ENCODE data around the gene ACSM3. TPM values are rescaled to one million over a fixed set of nuclear protein-coding genes. Genes with fewer than 3 reads are reported as not detected.
"Not testable (repeated sequence)": the region's sequence is repeated elsewhere in the genome, so short reads cannot be mapped to it uniquely, and the experiment has no call there.

ACSM3 gene
- total RNA-seq, 2 experiments from 2014 or later, result 4.1 to 4.8 TPM

DNA sequence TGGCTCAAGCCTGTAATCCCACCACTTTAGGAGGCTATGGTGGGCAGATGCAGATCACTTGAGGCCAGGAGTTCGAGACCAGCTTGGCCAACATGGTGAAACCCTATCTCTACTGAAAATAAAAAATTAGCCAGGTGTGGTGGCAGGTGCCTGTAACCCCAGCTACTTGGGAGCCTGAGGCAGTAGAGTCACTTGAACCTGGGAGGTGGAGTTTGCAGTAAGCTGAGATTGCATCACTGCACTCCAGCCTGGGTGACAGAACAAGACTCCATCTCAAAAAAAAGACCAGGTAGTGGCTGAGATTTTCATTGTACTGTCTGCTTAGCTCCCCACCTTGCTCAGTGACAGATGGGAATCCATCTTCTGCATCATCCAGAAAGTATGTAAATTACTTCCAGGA is 634 bp downstream of the ACSM3 start:
- POLR2A ChIA-PET, H3K27ac Mint-ChIP-seq, H3K4me3 Mint-ChIP-seq, H3K27me3 Mint-ChIP-seq, DNase-seq: not testable (repeated sequence)
- Mint-ChIP-seq H3K4me1 (peaks cover 28% of the 10 kb centered on the region), H3K9me3 (peaks cover 14% of the 10 kb centered on the region), H3K36me3 (ENCODE audit: low read depth) (peaks cover 12% of the 10 kb centered on the region)
- CTCF ChIA-PET, result interaction anchor here (1.8 to 2.1 kb wide), 3 partner anchors 11 to 23 kb away, joined by 4 to 8 read pairs (median 7); partner anchors contain the start of gene THUMPD1

DNA sequence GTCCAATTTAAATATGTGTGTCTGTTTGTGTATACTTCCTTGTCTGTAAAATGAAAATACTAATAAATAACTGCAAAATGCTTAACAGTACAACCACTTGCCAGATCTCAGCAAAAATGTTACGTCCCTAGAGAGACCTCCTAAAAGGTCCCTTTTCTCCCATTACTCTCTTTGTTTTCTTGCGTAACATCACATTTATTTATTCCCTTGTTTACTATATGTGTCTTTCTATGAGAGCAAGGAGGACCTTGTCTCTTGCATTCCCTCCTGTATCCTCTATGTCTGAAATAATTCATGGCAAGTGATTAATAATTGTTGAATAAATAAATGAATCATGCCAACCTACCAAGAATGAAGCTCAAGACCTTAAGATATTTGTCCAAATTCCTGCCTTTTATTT is 1.9 kb downstream of the ACSM3 start:
- Mint-ChIP-seq H3K27me3 (no peaks in the 10 kb centered on the region), H3K36me3 (ENCODE audit: low read depth) (peaks cover 12% of the 10 kb centered on the region), H3K27ac (no peak overlapping the region), H3K4me3 (no peak overlapping the region), H3K4me1 (peaks cover 28% of the 10 kb centered on the region), H3K9me3 (peaks cover 11% of the 10 kb centered on the region)
- POLR2A ChIA-PET, result no interaction called here
- CTCF ChIA-PET, result interaction anchor here (1.8 to 2.1 kb wide), 2 partner anchors 10 to 12 kb away, joined by 4 to 8 read pairs; no protein-coding TSS in a partner anchor
- DNase-seq, result no peak

DNA sequence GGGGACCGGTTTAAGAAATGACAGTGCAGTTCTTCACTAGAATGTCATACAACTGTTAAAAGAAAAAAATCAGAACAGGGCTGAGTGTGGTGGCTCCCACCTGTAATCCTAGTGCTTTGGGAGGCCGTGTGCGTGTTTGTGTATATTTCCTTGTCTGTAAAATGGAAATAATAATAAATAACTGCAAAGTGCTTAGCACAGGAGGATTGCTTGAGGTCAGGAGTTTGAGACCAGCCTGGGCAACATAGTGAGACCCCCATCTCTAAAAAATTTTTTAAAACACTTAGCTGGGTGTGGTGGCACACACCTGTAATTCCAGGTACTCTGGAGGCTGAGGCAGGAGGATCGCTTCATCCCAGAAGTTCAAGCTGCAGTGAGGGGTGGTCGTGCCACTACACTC is 2.5 kb downstream of the ACSM3 start:
- Mint-ChIP-seq H3K36me3 (ENCODE audit: low read depth) (peaks cover 12% of the 10 kb centered on the region), H3K27me3 (no peaks in the 10 kb centered on the region), H3K27ac (no peak overlapping the region), H3K9me3 (peaks cover 11% of the 10 kb centered on the region), H3K4me3 (no peak overlapping the region), H3K4me1 (peaks cover 28% of the 10 kb centered on the region)
- ChIA-PET CTCF (interaction anchor here (2.1 kb wide), 1 partner anchor 9 kb away, joined by 8 read pairs; no protein-coding TSS in a partner anchor), POLR2A (no interaction called here)
- no peak for DNase-seq

DNA sequence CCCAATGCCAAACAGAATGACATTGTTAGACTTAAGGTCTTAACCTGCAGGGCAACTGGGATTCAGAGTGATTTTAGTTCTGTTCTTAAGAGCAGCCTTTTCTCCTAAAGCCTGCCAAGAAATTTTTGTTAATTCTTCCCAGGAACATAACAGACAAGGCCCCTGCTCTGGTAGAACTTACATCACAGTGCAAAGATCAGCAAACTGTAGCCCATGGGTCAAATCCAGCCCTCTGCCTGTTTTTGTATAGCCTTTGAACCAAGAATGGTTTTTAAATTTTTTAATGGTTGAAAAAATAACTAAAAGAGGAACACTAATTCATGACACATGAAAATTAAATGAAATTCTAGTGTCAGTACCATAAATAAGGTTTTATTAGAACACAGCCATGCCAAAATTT is 3.8 kb downstream of the ACSM3 start:
- Mint-ChIP-seq H3K27me3 (no peaks in the 10 kb centered on the region), H3K36me3 (ENCODE audit: low read depth) (peaks cover 6% of the 10 kb centered on the region), H3K9me3 (peaks cover 2% of the 10 kb centered on the region), H3K4me3 (no peak overlapping the region), H3K4me1 (peaks cover 23% of the 10 kb centered on the region), H3K27ac (no peak overlapping the region)
- POLR2A ChIA-PET, result no interaction called here
- CTCF ChIA-PET, result no interaction called here
- no peak for DNase-seq

DNA sequence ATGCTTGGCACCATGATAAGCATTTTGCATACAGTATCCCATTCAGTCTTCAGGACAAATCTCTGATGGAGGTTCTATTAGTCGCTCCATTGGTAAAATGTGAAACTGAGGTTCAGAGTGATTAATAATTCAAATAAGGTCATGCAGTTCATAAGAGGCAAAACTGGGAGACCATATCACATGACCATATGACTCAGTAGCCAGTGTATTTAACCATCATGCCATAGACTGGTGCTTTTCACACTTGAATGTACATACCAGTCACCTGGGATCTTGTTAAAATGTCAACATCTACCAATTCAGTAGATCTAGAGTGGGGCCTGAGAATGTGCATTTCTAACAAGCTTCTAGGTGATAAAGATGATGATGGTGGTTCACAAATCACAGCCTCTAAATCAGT is 4.3 kb downstream of the ACSM3 start:
- DNase-seq, result no peak
- H3K27me3 Mint-ChIP-seq, result no peaks in the 10 kb centered on the region
- POLR2A ChIA-PET, result no interaction called here
- CTCF ChIA-PET, result no interaction called here
- peaks cover 18% of the 10 kb centered on the region for H3K4me1 Mint-ChIP-seq
- no peak overlapping the region for H3K4me3 Mint-ChIP-seq
- H3K27ac Mint-ChIP-seq, result no peak overlapping the region
- peaks cover 3% of the 10 kb centered on the region for H3K36me3 Mint-ChIP-seq (ENCODE audit: low read depth)
- no peaks in the 10 kb centered on the region for H3K9me3 Mint-ChIP-seq

DNA sequence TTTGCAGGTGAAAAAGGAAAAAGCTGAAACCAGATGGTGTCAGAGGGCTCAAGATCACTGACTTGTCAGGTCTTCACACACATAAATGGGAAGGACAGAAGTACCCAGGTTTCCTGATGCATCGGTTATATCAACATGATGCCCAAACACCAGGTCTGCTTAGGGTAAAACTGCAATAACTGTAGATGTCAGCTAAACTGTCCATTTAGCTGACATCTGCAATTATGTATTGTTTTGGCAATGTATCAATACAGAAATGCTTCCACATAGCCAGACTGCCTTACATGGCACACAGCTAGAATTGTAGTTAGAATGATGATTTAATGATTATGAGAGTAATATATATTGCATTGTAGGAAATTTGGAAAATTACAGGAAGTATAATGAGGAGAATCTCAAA is 5.0 kb downstream of the ACSM3 start:
- no peaks in the 10 kb centered on the region for H3K9me3 Mint-ChIP-seq
- ChIA-PET CTCF (no interaction called here), POLR2A (no interaction called here)
- no peaks in the 10 kb centered on the region for H3K36me3 Mint-ChIP-seq (ENCODE audit: low read depth)
- peaks cover 11% of the 10 kb centered on the region for H3K4me1 Mint-ChIP-seq
- DNase-seq, result no peak
- H3K4me3 Mint-ChIP-seq, result no peak overlapping the region
- H3K27ac Mint-ChIP-seq, result no peak overlapping the region
- no peaks in the 10 kb centered on the region for H3K27me3 Mint-ChIP-seq

DNA sequence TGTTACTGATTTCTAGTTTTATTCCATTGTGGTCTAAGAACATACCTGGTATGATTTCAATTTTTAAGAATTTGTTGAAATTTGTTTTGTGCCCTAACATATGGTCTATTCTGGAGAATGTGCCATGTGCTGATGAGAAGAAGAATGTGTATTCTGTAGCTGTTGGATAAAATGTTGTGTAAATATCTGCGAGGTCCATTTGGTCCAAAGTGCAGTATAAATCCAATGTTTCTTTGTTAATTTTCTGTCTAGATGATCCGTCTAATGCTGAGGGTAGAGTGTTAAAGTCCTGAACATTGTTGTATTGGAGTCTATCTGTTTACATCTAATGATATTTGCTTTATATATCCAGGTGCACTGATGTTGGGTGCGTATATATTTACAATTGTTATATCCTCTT is 9.9 kb downstream of the ACSM3 start:
- no peaks in the 10 kb centered on the region for H3K27me3 Mint-ChIP-seq
- peaks cover 1% of the 10 kb centered on the region for H3K4me1 Mint-ChIP-seq
- H3K9me3 Mint-ChIP-seq, result no peaks in the 10 kb centered on the region
- ChIA-PET POLR2A (no interaction called here), CTCF (interaction anchor here (0.7 to 1.5 kb wide), 2 partner anchors 14 kb away, joined by 4 to 5 read pairs; no protein-coding TSS in a partner anchor)
- no peaks in the 10 kb centered on the region for H3K36me3 Mint-ChIP-seq (ENCODE audit: low read depth)
- H3K4me3 Mint-ChIP-seq, result no peak overlapping the region
- H3K27ac Mint-ChIP-seq, result no peak overlapping the region
- DNase-seq, result no peak

DNA sequence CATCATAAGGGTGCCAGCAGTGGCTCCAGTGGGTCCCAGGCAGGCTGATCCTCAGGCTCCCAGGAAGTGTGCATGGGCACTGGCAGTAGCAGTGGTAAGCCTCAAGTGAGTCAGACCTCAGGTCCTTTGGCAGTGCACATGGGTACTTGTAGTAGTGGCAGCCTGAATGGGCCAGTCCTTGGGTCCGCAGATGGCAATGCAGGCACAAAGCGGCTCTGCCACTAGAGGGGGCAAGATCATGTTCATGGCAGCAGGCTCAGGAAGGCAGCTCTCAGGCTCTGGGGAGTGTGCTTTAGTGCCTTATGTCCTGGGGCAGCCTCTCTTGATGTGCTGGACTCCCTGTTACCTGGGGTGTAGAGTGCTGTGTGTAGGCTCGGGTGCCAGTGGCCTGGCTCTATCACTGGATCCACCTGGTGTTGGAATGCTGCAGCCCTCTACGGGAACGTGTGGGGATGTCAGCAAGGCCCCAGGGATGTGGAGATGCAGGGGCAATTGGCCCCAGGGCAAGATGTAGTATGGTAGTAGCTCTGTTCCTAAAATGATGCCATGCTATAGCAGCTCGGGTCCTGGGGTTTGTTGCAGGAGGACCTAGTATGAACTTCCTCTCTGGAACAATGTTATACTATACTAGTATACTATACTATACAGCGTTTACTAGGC is 11.0 kb downstream of the ACSM3 start:
- H3K27me3 Mint-ChIP-seq, result no peaks in the 10 kb centered on the region
- H3K9me3 Mint-ChIP-seq, result no peaks in the 10 kb centered on the region
- CTCF ChIA-PET, result interaction anchor here (0.9 to 2.1 kb wide), 5 partner anchors 10 to 308 kb away, joined by 3 to 8 read pairs (median 4); no protein-coding TSS in a partner anchor
- peaks cover 1% of the 10 kb centered on the region for H3K4me1 Mint-ChIP-seq
- H3K36me3 Mint-ChIP-seq (ENCODE audit: low read depth), result no peaks in the 10 kb centered on the region
- POLR2A ChIA-PET, result no interaction called here
- no peak overlapping the region for H3K4me3 Mint-ChIP-seq
- H3K27ac Mint-ChIP-seq, result no peak overlapping the region
- peak; percentile 75 for DNase-seq

DNA sequence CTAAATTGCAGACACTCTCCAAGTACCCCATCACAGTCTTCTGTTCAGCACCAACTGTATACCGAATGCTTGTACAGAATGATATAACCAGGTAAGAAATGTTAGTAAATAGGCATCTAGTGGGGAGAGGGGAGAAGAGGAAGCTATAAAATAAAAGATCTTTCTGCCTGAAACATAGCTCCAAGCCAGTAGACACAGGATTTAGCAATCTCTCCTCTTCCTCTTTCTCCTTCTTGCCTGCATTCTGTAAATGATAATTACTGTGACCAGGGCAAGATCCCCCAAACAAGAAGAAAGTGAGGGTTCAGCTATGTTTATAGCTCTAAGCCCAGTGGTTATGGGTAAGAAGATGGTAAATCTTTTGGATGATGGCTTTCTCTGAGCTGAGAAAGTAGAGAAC is 17.9 kb downstream of the ACSM3 start:
- ChIA-PET CTCF (no interaction called here), POLR2A (interaction anchor here (0.7 kb wide), 1 partner anchor 48 kb away, joined by 4 read pairs; no protein-coding TSS in a partner anchor)
- no peak for DNase-seq
- H3K36me3 Mint-ChIP-seq (ENCODE audit: low read depth), result no peaks in the 10 kb centered on the region
- H3K4me3 Mint-ChIP-seq, result no peak overlapping the region
- no peaks in the 10 kb centered on the region for H3K27me3 Mint-ChIP-seq
- no peaks in the 10 kb centered on the region for H3K4me1 Mint-ChIP-seq
- H3K27ac Mint-ChIP-seq, result no peak overlapping the region
- no peaks in the 10 kb centered on the region for H3K9me3 Mint-ChIP-seq

DNA sequence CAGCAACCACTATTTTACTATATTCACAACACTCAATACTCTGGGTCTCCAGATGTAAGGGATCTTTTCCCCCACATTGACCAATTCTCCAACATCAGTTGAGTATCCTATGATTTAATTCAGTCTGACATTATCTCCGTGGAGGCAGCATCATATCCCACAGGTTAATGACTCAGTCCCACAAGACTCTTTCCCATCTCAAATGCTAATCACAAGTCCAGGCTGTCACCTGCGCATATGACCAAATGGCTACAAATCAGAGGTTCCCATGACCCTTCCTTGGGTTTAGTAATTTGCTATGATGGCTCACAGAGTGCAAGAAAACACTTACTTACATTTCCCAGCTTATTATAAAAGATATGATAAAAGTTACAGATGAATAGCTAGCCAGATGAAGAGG is 18.7 kb downstream of the ACSM3 start:
- H3K4me3 Mint-ChIP-seq, result no peak overlapping the region
- H3K27ac Mint-ChIP-seq, result no peak overlapping the region
- no peaks in the 10 kb centered on the region for H3K27me3 Mint-ChIP-seq
- no peak for DNase-seq
- no peaks in the 10 kb centered on the region for H3K36me3 Mint-ChIP-seq (ENCODE audit: low read depth)
- H3K4me1 Mint-ChIP-seq, result no peaks in the 10 kb centered on the region
- CTCF ChIA-PET, result interaction anchor here (0.7 to 1.0 kb wide), 3 partner anchors 10 to 251 kb away, joined by 3 to 4 read pairs (median 3); no protein-coding TSS in a partner anchor
- POLR2A ChIA-PET, result no interaction called here
- no peaks in the 10 kb centered on the region for H3K9me3 Mint-ChIP-seq

DNA sequence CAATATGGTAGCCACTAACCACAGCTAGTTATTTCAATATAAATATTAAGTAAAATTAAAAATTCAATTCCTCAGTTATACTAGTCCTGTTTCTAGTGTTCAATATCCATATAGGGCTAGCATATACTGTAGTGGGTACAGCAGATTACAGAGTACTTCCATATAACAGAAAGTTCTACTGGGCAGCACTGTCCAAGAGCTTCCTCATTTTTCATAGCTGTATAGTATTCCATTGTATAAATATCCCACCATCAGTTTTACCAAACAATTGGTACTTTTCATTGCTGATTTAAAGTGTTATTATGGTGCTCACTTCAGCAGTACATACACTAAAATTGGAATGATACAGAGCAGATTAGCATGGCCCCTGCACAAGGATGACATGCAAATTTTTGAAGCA is 20.4 kb downstream of the ACSM3 start:
- Mint-ChIP-seq H3K4me3 (no peak overlapping the region), H3K4me1 (no peaks in the 10 kb centered on the region), H3K36me3 (ENCODE audit: low read depth) (no peaks in the 10 kb centered on the region), H3K27ac (no peak overlapping the region), H3K27me3 (no peaks in the 10 kb centered on the region), H3K9me3 (no peaks in the 10 kb centered on the region)
- CTCF ChIA-PET, result no interaction called here
- POLR2A ChIA-PET, result no interaction called here
- no peak for DNase-seq

DNA sequence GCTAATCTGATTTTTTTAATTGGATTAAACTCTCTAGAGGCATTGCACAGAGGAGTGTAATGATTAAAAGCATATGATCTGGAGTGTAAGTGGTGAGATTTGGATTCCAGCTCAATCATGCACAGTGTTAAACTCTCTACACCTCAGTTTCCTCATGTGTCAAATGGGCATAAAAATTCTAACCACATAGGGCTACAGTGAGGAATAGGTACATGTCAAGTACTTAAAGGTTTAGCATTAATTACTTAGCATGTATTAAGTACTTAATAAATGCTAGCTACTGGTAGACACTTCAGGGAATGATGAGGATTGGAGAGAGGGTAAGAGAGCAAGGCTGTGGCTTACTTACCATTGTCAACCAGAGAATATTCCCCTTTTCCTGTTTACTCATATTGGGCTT is 25.3 kb downstream of the ACSM3 start:
- no peaks in the 10 kb centered on the region for H3K27me3 Mint-ChIP-seq
- no peaks in the 10 kb centered on the region for H3K36me3 Mint-ChIP-seq (ENCODE audit: low read depth)
- ChIA-PET CTCF (interaction anchor here (0.5 to 1.9 kb wide), 2 partner anchors 11 to 46 kb away, joined by 4 to 5 read pairs; no protein-coding TSS in a partner anchor), POLR2A (no interaction called here)
- no peak overlapping the region for H3K4me3 Mint-ChIP-seq
- H3K4me1 Mint-ChIP-seq, result no peaks in the 10 kb centered on the region
- H3K9me3 Mint-ChIP-seq, result no peaks in the 10 kb centered on the region
- no peak for DNase-seq
- no peak overlapping the region for H3K27ac Mint-ChIP-seq

DNA sequence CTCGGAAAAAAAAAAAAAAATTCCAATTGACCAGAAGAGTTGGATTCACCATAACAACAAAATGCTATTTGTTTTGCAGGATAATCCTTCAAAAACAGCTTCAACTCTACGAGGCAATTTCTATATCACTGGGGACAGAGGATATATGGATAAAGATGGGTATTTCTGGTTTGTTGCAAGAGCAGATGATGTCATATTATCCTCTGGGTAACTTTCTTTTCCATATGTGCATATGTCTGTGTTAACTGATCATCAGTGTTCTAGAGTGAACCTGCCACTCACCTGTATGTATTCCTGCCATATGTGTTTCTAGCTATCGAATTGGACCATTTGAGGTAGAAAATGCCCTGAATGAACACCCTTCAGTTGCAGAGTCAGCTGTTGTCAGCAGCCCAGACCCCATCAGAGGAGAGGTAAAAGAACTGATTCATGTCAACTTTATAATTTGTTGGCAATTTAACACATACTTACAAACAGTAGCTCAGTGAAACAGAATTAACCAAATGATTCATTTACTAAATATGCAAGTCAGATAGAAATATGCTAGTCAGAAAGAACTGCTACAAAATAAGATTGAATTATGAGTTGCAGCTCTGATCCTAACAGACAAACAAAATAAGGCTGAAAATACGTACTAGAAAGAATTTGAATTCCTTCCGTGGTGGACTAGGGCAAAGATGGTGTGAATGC is 28.3 kb downstream of the ACSM3 start:
- no peak for DNase-seq
- H3K4me3 Mint-ChIP-seq, result no peak overlapping the region
- no peak overlapping the region for H3K27ac Mint-ChIP-seq
- CTCF ChIA-PET, result interaction anchor here (1.0 to 1.6 kb wide), 3 partner anchors 9 to 207 kb away, joined by 3 to 11 read pairs (median 4); no protein-coding TSS in a partner anchor
- no peaks in the 10 kb centered on the region for H3K27me3 Mint-ChIP-seq
- POLR2A ChIA-PET, result no interaction called here
- no peaks in the 10 kb centered on the region for H3K36me3 Mint-ChIP-seq (ENCODE audit: low read depth)
- no peaks in the 10 kb centered on the region for H3K4me1 Mint-ChIP-seq
- H3K9me3 Mint-ChIP-seq, result no peaks in the 10 kb centered on the region

All from activated CD4-positive, alpha-beta T cell treated with anti-CD3 and anti-CD28 coated beads, Interleukin-2, amount 10 ng/mL, durations not matched to agents 7 days and 5 days (primary cell).